Neural cell (in vitro differentiated cells): ENCODE measurements around the gene PCYT1B.
"Not testable (repeated sequence)": the region's sequence is repeated elsewhere in the genome, so short reads cannot be mapped to it uniquely, and the experiment has no call there.

Experiments
- EZH2 ChIP-seq: fragments of 200-600, 300-800 bp; shearing (Covaris generic), sonication (generic); IDR thresholded peaks from 2 replicates; pipeline ENCODE4 v1.6.1; 2014; ENCODE audit warnings: antibody characterized with exemption, low read length, borderline replicate concordance, mild to moderate bottlenecking; ENCODE audit not compliant: insufficient read depth, poor library complexity, severe bottlenecking
- MXI1 ChIP-seq: fragments of 450-650 bp; conservative IDR thresholded peaks from 2 replicates; pipeline ENCODE4 v1.6.1; 2014; ENCODE audit warnings: antibody characterized with exemption, mild to moderate bottlenecking; ENCODE audit not compliant: poor library complexity, severe bottlenecking
- RAD21 ChIP-seq: fragments of 450-650 bp; conservative IDR thresholded peaks from 2 replicates; pipeline ENCODE4 v1.6.1; 2014; ENCODE audit warnings: antibody characterized with exemption, mild to moderate bottlenecking, moderate library complexity
- SMC3 ChIP-seq: fragments of 450-650 bp; conservative IDR thresholded peaks from 2 replicates; pipeline ENCODE4 v1.6.1; 2014; ENCODE audit warnings: antibody characterized with exemption, mild to moderate bottlenecking, moderate library complexity; ENCODE audit not compliant: poor library complexity
- TF ChIP-seq, protein P1 (sequence below): fragments of 450-650 bp; IDR thresholded peaks from 2 replicates; pipeline ENCODE4 v1.5.1; 2014; ENCODE audit warnings: antibody characterized with exemption, mild to moderate bottlenecking, moderate library complexity; ENCODE audit not compliant: poor library complexity, severe bottlenecking

GRCh38 chrX:24655679-24656078 lies 8.5 kb upstream of the PCYT1B start:
- TF ChIP-seq EZH2, SMC3, RAD21, MXI1: not testable (repeated sequence)
- TF ChIP-seq, protein P1, sequence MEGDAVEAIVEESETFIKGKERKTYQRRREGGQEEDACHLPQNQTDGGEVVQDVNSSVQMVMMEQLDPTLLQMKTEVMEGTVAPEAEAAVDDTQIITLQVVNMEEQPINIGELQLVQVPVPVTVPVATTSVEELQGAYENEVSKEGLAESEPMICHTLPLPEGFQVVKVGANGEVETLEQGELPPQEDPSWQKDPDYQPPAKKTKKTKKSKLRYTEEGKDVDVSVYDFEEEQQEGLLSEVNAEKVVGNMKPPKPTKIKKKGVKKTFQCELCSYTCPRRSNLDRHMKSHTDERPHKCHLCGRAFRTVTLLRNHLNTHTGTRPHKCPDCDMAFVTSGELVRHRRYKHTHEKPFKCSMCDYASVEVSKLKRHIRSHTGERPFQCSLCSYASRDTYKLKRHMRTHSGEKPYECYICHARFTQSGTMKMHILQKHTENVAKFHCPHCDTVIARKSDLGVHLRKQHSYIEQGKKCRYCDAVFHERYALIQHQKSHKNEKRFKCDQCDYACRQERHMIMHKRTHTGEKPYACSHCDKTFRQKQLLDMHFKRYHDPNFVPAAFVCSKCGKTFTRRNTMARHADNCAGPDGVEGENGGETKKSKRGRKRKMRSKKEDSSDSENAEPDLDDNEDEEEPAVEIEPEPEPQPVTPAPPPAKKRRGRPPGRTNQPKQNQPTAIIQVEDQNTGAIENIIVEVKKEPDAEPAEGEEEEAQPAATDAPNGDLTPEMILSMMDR: not testable (repeated sequence)
